AG09309 (cell line): ENCODE results near the gene NSD2.

Source experiments
- DNase-seq: peaks from one replicate; pipeline ENCODE4 v3.0.0-alpha.2; 2010; ENCODE audit warnings: low read depth
- H3K4me3 ChIP-seq: 2 replicates; pipeline ENCODE4 v1.5.1; 2011; ENCODE audit warnings: mild to moderate bottlenecking, low read depth, low read length, moderate library complexity; ENCODE audit not compliant: control insufficient read depth
- CTCF ChIP-seq: IDR thresholded peaks from 2 replicates; pipeline ENCODE4 v1.5.1; 2011; ENCODE audit warnings: mild to moderate bottlenecking, low read depth, low read length, inconsistent platforms; ENCODE audit not compliant: insufficient read depth, control insufficient read depth; ENCODE audit errors: missing control alignments

The NSD2 gene

GRCh38 chr4:2006367-2006766 is 135.2 kb downstream of the NSD2 start:
- H3K4me3 ChIP-seq = no peak overlapping the region
- no peak for DNase-seq
- no peak for TF ChIP-seq CTCF

- H3K4me3 ChIP-seq = no peak overlapping the region; the same call in 1 of the 2 replicates
- TF ChIP-seq CTCF = no peak
- no peak for DNase-seq
Measured at GRCh38 chr4:2006956-2007653, 135.9 kb downstream of the NSD2 start.

GRCh38 chr4:2007804-2008670 is 136.8 kb downstream of the NSD2 start:
- peak overlapping the region; percentile 74 for H3K4me3 ChIP-seq
- DNase-seq = no peak
- no peak for TF ChIP-seq CTCF

- DNase-seq = no peak
- H3K4me3 ChIP-seq = peak overlapping the region; percentile 74
- TF ChIP-seq CTCF = no peak
Measured at GRCh38 chr4:2008671-2008920, 137.4 kb downstream of the NSD2 start.

GRCh38 chr4:2008921-2009650 is 137.9 kb downstream of the NSD2 start, which contains the start of gene NELFA:
TSS of gene NELFA (minus strand) at chr4:2008974. CDS start at chr4:2008959, 15 bp downstream.
- H3K4me3 ChIP-seq = peak within 1 kb of the TSS; percentile 74
- DNase-seq = peak; percentile 53
- TF ChIP-seq CTCF = peak; percentile 25

GRCh38 chr4:2009651-2010233 is 138.5 kb downstream of the NSD2 start:
- peak overlapping the region; percentile 74 for H3K4me3 ChIP-seq
- no peak for DNase-seq
- TF ChIP-seq CTCF = no peak
